ENCODE measurements around the gene UPF3B.
"Not testable (repeated sequence)": the region's sequence is repeated elsewhere in the genome, so short reads cannot be mapped to it uniquely, and the experiment has no call there.

Gene UPF3B

DNA sequence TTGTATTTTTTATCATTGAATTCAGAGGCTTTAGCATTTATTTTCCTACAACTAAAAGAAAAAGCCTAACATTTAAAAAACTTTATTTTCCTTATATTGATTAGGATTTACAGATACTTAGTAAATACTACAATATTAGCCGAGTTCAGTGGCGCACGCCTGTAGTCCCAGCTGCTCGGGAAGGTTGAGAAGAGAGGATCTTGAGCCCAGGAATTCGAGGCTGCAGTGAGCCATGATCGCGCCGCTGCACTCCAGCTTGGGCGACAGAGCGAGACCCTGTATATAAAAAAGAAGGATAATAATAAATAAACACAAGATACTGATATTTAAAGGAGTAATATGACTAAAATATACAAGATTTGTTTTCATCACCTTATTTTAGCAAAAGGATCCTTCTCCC, 681 bp upstream of the UPF3B start:
- Histone ChIP-seq H3K27me3 (ENCODE audit: insufficient read depth, low read depth) (no peaks in the 10 kb centered on the region), H3K4me2 (peak overlapping the region; percentile 99), H3K36me3 (ENCODE audit: insufficient read depth) (no peaks in the 10 kb centered on the region), H2AFZ (ENCODE audit: low read depth) (peak overlapping the region; percentile 73), H3K4me3 (IDR thresholded peaks at IDR 0.05; ENCODE audit: insufficient read depth, low read depth, low read length) (no peak overlapping the region), H4K20me1 (ENCODE audit: insufficient read depth) (no peaks in the 10 kb centered on the region), H3K4me1 (ENCODE audit: low read depth, poor library complexity, severe bottlenecking) (peaks cover 21% of the 10 kb centered on the region), H3K79me2 (ENCODE audit: insufficient read depth, low read depth) (peaks cover 15% of the 10 kb centered on the region; the same call in 1 of the 2 replicates), H3K9ac (peak overlapping the region; percentile 6; the same call in 1 of the 2 replicates), H3K27ac (no peak overlapping the region)
- TF ChIP-seq, protein P1, sequence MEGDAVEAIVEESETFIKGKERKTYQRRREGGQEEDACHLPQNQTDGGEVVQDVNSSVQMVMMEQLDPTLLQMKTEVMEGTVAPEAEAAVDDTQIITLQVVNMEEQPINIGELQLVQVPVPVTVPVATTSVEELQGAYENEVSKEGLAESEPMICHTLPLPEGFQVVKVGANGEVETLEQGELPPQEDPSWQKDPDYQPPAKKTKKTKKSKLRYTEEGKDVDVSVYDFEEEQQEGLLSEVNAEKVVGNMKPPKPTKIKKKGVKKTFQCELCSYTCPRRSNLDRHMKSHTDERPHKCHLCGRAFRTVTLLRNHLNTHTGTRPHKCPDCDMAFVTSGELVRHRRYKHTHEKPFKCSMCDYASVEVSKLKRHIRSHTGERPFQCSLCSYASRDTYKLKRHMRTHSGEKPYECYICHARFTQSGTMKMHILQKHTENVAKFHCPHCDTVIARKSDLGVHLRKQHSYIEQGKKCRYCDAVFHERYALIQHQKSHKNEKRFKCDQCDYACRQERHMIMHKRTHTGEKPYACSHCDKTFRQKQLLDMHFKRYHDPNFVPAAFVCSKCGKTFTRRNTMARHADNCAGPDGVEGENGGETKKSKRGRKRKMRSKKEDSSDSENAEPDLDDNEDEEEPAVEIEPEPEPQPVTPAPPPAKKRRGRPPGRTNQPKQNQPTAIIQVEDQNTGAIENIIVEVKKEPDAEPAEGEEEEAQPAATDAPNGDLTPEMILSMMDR (conservative IDR thresholded peaks at IDR 0.05; ENCODE audit: low read depth, low read length) = no peak

GRCh38 chrX:119833905-119834304, 18.9 kb downstream of the UPF3B start:
- H2AFZ ChIP-seq (ENCODE audit: low read depth) = no peak overlapping the region
- H3K4me1 ChIP-seq (ENCODE audit: low read depth, poor library complexity, severe bottlenecking) = no peaks in the 10 kb centered on the region
- H3K4me3 ChIP-seq (IDR thresholded peaks at IDR 0.05; ENCODE audit: insufficient read depth, low read depth, low read length) = no peak overlapping the region
- TF ChIP-seq, protein P1 (conservative IDR thresholded peaks at IDR 0.05; ENCODE audit: low read depth, low read length) = no peak
- no peak overlapping the region for H3K27ac ChIP-seq
- H3K36me3 ChIP-seq (ENCODE audit: insufficient read depth) = no peaks in the 10 kb centered on the region
- no peaks in the 10 kb centered on the region for H3K27me3 ChIP-seq (ENCODE audit: insufficient read depth, low read depth)
- no peaks in the 10 kb centered on the region for H3K79me2 ChIP-seq (ENCODE audit: insufficient read depth, low read depth)
- H3K4me2 ChIP-seq = no peak overlapping the region
- no peaks in the 10 kb centered on the region for H4K20me1 ChIP-seq (ENCODE audit: insufficient read depth)
- H3K9ac ChIP-seq = no peak overlapping the region

DNA sequence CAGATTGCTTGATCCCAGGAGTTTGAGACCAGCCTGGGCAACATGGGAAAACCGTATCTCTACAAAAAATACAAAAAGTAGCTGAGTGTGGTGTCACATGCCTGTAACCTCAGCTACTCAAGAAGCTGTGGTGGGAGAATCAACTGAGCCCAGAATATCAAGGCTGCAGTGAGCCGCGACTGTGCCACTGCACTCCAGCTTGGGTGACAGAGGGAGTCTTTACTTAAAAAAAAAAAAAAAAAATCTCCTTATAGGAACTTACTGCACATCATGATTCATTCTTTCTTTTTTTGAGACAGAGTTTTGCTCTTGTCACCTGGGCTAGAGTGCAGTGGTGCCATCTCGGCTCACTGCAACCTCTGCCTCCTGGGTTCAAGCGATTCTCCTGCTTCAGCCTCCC, 24.3 kb downstream of the UPF3B start:
- Histone ChIP-seq H3K4me1 (ENCODE audit: low read depth, poor library complexity, severe bottlenecking) (no peaks in the 10 kb centered on the region), H3K36me3 (ENCODE audit: insufficient read depth) (no peaks in the 10 kb centered on the region), H3K4me3 (IDR thresholded peaks at IDR 0.05; ENCODE audit: insufficient read depth, low read depth, low read length) (no peak overlapping the region), H3K27ac (no peak overlapping the region), H3K9ac (no peak overlapping the region), H3K27me3 (ENCODE audit: insufficient read depth, low read depth) (no peaks in the 10 kb centered on the region), H3K79me2 (ENCODE audit: insufficient read depth, low read depth) (no peaks in the 10 kb centered on the region), H3K4me2 (no peak overlapping the region), H4K20me1 (ENCODE audit: insufficient read depth) (no peaks in the 10 kb centered on the region), H2AFZ (ENCODE audit: low read depth) (no peak overlapping the region)
- TF ChIP-seq, protein P1 (conservative IDR thresholded peaks at IDR 0.05; ENCODE audit: low read depth, low read length) = no peak

DNA sequence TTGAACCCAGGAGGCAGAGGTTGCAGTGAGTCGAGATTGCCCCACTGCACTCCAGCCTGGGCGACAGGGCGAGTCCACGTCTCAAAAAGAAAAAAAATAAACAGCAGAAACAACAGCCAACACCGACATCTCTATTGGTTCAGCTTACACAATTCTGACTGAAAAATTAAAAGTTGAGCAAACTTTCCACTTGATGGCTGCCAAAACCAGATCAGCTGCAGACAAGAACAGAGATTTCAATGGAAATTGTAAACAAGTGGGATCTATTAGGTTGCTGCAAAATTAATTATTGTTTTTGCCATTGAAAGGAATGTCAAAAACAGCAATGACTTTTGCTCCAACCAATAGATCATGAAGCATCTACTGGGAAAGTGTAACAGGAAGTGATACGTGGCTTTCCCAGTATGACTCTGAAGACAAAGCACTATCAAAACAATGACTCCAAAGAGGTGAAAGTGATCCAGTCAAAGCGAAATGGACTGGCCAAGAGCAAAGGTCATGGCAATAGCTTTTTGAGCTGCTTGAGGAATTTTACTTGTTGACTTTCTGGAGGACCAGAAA, 26.3 kb downstream of the UPF3B start:
- Histone ChIP-seq H4K20me1 (ENCODE audit: insufficient read depth) (no peaks in the 10 kb centered on the region), H3K27me3 (ENCODE audit: insufficient read depth, low read depth) (no peaks in the 10 kb centered on the region), H3K27ac (no peak overlapping the region), H3K36me3 (ENCODE audit: insufficient read depth) (no peaks in the 10 kb centered on the region), H3K79me2 (ENCODE audit: insufficient read depth, low read depth) (no peaks in the 10 kb centered on the region), H3K4me3 (IDR thresholded peaks at IDR 0.05; ENCODE audit: insufficient read depth, low read depth, low read length) (no peak overlapping the region), H3K4me1 (ENCODE audit: low read depth, poor library complexity, severe bottlenecking) (peaks cover 9% of the 10 kb centered on the region), H3K9ac (no peak overlapping the region), H2AFZ (ENCODE audit: low read depth) (no peak overlapping the region), H3K4me2 (no peak overlapping the region)
- TF ChIP-seq, protein P1 (conservative IDR thresholded peaks at IDR 0.05; ENCODE audit: low read depth, low read length) = no peak

- not testable (repeated sequence) for H3K27me3 ChIP-seq (ENCODE audit: insufficient read depth, low read depth); H3K9ac ChIP-seq
- H3K4me1 ChIP-seq (ENCODE audit: low read depth, poor library complexity, severe bottlenecking) = peaks cover 12% of the 10 kb centered on the region
Measured at GRCh38 chrX:119824221-119824620, 28.5 kb downstream of the UPF3B start.

GRCh38 chrX:119821703-119822102, 31.1 kb downstream of the UPF3B start:
- H3K27ac ChIP-seq = peak overlapping the region; percentile 22; the same call in 1 of the 2 replicates
- H3K27me3 ChIP-seq (ENCODE audit: insufficient read depth, low read depth); H2AFZ ChIP-seq (ENCODE audit: low read depth); H3K36me3 ChIP-seq (ENCODE audit: insufficient read depth); H3K79me2 ChIP-seq (ENCODE audit: insufficient read depth, low read depth); H4K20me1 ChIP-seq (ENCODE audit: insufficient read depth); H3K4me3 ChIP-seq (IDR thresholded peaks at IDR 0.05; ENCODE audit: insufficient read depth, low read depth, low read length): not testable (repeated sequence)
- H3K4me2 ChIP-seq = peak overlapping the region; percentile 36
- H3K9ac ChIP-seq = 0 out of 2 replicates have a peak overlapping the region, but pooled peaks have one; percentile 9
- peaks cover 12% of the 10 kb centered on the region for H3K4me1 ChIP-seq (ENCODE audit: low read depth, poor library complexity, severe bottlenecking)

More at GRCh38 chrX:119824221-119824620, 28.5 kb downstream of the UPF3B start:
- H3K4me2 ChIP-seq; H3K79me2 ChIP-seq (ENCODE audit: insufficient read depth, low read depth); H3K36me3 ChIP-seq (ENCODE audit: insufficient read depth); H3K4me3 ChIP-seq (IDR thresholded peaks at IDR 0.05; ENCODE audit: insufficient read depth, low read depth, low read length); H4K20me1 ChIP-seq (ENCODE audit: insufficient read depth); H3K27ac ChIP-seq; H2AFZ ChIP-seq (ENCODE audit: low read depth): not testable (repeated sequence)

Measured in KMS-11 (cell line).